HL-60/S4 treated with phorbol 12-myristate 13-acetate at 8.2 ng/mL for 4 days and 3 days (cell line): ENCODE results near the gene TMEM106B.
"Not testable (repeated sequence)": the region's sequence is repeated elsewhere in the genome, so short reads cannot be mapped to it uniquely, and the experiment has no call there.

Experiments
- in situ Hi-C: fragments of 300-500 bp; cut with MboI; formaldehyde crosslinking; loops from 2 replicates; pipeline ENCODE4 v1.15.0; 2022; ENCODE audit warnings: low sequenced_read_pairs

The TMEM106B gene

DNA sequence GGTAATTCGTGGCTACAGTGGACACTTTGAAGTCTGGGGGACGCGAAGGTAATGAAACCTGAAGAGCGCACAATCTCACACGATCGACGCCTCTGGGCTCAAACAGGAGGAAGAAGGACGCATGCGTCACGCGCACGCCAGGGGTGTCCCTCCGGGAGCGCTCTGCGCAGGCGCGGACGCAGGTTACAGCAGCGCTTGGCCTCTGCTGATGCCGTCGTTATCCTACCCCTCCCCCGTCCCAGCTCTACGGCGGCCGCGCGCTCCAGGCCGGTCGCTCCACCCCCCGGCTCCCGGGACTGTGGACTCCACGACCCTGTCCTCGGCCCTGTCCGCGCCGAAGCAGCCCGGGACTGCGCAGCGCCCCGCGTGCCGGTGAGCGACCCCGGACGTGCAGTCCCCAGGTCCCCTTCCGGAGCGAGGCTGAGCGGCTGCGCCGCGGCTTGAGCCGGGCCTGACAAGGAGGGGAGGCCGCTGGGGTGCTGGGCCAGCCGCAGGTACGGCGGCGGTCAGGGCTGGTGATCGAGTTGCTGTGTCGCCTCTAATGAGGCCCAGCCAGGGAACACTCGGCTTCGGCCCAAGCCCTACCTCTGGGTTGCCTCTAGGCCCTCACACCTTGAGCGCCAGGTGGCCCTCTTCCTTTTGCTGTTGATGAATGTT is at the start of gene TMEM106B:
Gene TMEM106B, plus strand, starts transcription at position 241 of the 657 bp plus-strand sequence. CDS start 3,517 bp downstream, outside the sequence.
- in situ Hi-C loops: no loop called here

DNA sequence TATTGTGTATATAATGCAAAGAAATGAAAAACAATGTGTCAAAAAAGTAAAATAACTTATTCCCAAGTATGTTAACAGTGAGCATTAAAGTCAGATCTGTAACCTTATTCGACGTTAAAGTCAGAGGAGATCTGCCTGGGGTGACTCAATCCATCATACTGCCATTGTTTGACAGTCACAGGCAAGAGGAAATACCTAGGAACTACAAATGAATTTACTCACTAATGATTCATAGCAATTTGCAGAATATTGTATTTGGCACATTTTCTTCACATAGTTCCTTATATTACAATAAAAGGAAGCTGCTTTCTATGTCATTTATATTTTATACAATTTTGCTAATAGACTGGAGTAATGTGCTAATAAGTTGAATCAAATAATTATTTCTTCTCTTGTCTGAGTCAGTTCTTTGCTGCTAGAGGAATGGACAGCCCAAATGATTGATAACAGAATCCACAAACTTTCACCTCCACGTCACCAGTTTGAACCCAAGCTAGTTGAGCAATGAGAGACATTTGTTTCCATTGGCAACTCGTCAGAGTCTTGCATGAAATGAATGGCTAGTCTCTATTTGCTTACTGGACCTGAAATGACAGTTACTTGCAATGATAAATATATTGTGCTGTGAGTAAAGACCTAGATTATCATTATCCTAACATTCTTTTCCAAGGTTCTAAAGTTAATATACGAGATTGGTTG is 48.5 kb upstream of the TMEM106B start:
- in situ Hi-C loops: no loop called here

- in situ Hi-C loops: not testable (repeated sequence)
Observed at GRCh38 chr7:12168065-12168464, 43.0 kb upstream of the TMEM106B start.

GRCh38 chr7:12169981-12170820 is 40.9 kb upstream of the TMEM106B start:
- in situ Hi-C loops: not testable (repeated sequence)

DNA sequence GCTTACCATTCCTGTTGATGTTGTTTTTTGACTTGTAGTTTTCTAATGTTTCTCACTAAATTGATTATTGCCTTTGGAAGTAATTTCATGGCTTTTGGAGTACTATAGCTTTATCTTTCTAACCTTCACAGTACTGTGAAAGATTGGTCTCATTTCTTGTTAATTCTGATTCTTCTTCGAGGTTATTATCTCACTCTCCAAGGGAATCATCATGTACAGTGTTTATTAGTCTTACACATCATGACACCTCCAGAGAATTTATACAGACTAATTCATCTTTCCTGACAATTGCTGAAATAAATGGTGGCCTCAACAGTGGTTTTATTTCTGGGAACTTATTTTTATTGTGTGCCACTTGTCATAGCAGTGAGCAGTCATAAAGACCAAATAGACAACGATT is 37.4 kb upstream of the TMEM106B start:
- in situ Hi-C loops: no loop called here

DNA sequence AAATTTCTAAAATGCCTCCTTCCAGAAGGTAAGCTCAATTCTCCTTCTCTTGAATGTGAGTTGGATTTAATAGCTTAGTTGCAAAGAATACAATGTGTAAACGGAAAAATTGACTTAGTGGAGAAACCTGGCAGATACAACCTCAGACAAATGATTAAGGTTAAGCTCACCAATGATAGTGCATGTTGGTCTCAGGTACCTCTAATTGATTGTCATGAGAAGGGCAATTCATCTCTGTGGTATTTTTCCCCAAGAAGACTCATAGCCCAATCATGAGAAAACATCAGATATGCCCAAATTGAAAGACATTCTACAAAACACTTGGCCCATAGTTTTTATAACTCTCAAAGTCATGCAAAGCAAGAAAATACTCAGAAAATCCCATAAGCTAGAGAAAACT is 36.2 kb upstream of the TMEM106B start:
- in situ Hi-C loops: loop anchor here (25.0 kb wide), 1 partner anchor 88 kb away; no protein-coding TSS in a partner anchor

- in situ Hi-C loops: loop anchor here (25.0 kb wide), 1 partner anchor 91 kb away; no protein-coding TSS in a partner anchor
Observed at GRCh38 chr7:12178317-12178716, 32.8 kb upstream of the TMEM106B start.

DNA sequence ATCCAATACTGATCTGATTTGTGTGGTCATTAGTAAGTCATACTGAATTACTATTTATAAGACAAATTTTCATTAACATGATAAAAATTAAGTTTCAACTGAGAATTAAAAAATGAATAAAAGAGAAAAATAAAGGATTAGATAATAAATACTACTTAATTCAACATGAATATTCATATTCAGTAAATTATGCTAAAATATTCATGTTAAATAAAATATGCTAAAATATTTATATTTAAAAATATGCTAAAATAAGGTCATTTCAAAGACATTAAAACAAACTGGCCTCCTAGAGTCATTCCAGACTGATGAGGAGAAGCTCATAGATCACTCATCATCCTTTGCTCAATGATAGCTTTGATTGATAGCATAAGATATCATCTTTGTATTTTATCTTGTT is 16.7 kb upstream of the TMEM106B start:
- in situ Hi-C loops: loop anchor here (25.0 kb wide), 1 partner anchor 107 kb away; no protein-coding TSS in a partner anchor

DNA sequence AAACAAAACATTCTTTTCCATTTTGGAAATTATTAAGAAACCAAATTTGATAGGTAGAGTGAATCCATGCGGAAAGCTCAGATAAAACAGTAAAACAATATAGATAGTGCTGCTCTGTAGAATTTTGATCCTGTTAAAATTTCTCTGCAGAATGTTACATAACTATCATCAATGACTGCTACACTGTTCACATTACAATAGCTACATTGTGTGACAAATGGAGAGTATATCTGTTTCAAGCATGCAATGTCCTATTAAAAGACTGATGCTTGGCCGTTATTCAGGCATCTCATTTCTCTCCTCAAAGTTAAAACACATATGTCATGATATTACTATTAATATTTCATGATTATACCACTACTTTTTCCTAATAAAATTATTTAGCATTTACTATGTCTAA is 14.7 kb upstream of the TMEM106B start:
- in situ Hi-C loops: loop anchor here (25.0 kb wide), 1 partner anchor 109 kb away; no protein-coding TSS in a partner anchor

GRCh38 chr7:12199363-12199762 is 11.7 kb upstream of the TMEM106B start:
- in situ Hi-C loops: loop anchor here (25.0 kb wide), 1 partner anchor 112 kb away; no protein-coding TSS in a partner anchor

- in situ Hi-C loops: no loop called here
Observed at GRCh38 chr7:12207046-12207445, 4.0 kb upstream of the TMEM106B start.

- in situ Hi-C loops: no loop called here
Observed at GRCh38 chr7:12209221-12209620, 1.9 kb upstream of the TMEM106B start.

DNA sequence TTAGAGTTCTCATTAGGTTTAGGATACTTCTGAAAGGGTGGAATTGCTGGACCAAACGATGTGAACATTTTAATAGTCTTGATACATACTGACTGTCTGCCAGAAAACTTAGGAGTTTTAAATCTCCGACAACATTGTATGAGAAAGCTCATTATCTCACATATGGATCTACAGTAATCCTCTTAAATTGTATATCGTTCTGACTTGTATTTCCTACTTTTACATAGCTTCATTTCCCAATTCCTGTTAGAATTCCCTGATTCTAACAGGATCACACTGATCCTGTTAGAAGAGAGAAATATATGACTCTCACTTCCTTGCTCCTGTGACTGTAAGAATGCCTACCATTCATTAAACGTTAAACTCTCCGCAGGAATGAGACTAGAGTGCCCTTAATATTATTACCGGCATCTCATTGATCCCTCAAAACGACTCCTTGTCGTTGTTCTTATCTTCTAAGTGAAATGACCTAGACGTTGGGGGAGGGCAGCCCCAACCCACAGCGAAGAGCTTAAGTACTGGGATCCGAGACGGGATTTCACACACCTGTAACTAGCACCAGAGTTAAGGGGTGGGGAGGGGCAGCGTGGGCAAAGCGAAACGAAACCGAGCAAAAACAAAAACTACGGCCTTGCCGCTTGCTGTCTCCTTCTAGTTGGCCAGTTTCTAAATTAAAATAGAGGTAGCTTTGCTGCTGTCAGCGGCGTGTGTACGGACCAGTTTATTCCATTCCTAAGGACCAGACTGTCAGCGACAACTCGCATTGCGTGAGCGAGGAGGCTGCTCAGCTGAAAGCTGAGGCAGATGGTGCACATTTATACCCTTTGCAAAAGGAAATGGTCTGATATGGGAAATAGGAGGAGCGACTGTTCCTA is 678 bp upstream of the TMEM106B start:
- in situ Hi-C loops: no loop called here

DNA sequence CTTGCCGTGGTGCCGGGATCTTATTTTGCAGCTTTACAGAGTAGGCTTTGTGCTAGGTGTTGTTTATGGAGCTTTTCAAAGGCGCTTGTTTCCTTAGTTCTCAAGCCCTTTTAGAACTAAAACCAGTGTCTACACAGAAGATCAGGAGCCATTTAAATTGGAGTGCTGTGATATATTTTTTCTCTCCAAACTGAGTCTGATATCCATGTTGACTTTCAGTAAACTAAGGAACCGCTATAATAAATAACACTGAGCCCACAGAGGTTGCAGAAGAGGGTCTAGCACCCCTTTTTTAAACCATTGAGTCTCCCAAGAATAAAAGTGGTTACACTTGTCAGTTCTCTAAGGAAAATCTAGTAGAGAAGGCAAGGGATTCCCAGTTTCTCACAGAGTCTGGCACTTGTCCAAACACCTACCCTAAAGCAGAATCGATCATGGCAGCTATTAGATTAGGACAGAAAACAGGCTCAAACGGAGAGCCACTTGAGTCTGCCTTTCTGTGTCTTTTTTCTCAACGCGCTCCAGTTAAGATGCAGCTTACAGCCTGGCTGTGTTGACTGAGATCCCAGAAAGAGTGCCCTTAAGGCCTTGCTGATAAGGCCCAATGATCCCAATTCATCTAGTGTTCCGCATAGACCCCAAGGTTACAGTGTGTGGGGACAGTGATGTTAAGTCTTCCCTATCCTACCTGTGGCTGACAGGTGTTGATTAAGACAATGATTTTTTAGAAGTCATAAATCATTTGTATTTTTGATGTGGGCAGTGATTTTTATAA is 804 bp downstream of the TMEM106B start:
- in situ Hi-C loops: no loop called here

- in situ Hi-C loops: no loop called here
Observed at GRCh38 chr7:12217311-12217710, 6.2 kb downstream of the TMEM106B start.

GRCh38 chr7:12220389-12221046 is 9.4 kb downstream of the TMEM106B start:
- in situ Hi-C loops: no loop called here

DNA sequence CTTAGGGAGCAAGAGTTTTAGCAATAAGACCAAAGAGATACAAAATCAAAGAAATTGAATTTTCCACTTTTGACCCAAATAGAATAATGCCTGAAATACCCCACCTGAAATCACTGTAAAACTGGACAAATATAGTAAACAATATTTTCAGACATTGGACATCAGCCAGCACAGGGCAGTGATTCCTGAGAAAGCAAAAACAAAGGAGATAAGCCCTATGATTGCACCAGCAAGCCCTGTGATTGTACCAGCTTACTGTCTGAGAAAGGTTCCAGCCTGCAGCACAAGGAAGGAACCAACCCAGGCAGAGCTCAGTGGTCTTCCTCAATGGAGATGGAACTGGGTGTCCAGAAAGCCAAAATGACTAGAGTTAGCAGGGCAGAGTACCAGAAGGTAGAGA is 10.3 kb downstream of the TMEM106B start:
- in situ Hi-C loops: no loop called here

GRCh38 chr7:12222889-12223579 is 11.9 kb downstream of the TMEM106B start:
- in situ Hi-C loops: no loop called here
